NT2/D1 (cell line): ENCODE measurements around the gene PGAM5.

Experiments used
- DNase-seq: peaks from one replicate; pipeline ENCODE4 v3.0.0-alpha.2; 2011; ENCODE audit warnings: low read depth, low spot score
- H3K27me3 ChIP-seq: 2 replicates; pipeline ENCODE4 v1.6.0; 2011; ENCODE audit warnings: mild to moderate bottlenecking; ENCODE audit not compliant: insufficient read length, insufficient read depth
- H3K36me3 ChIP-seq: 2 replicates; pipeline ENCODE4 v1.6.1; 2011; ENCODE audit warnings: mild to moderate bottlenecking, low read length, mixed read lengths; ENCODE audit not compliant: insufficient read depth, insufficient read length
- H3K4me1 ChIP-seq: 2 replicates; pipeline ENCODE4 v1.5.1; 2011; ENCODE audit not compliant: insufficient read depth, insufficient read length
- H3K4me3 ChIP-seq: 2 replicates; pipeline ENCODE4 v1.5.1; 2011; ENCODE audit warnings: low read depth; ENCODE audit not compliant: insufficient read length
- H3K9ac ChIP-seq: 2 replicates; pipeline ENCODE4 v1.6.0; 2011; ENCODE audit warnings: low read depth; ENCODE audit not compliant: insufficient read length
- H3K9me3 ChIP-seq: 2 replicates; pipeline ENCODE4 v1.5.1; 2011; ENCODE audit warnings: mild to moderate bottlenecking, low read length; ENCODE audit not compliant: insufficient read depth
- SUZ12 ChIP-seq: IDR thresholded peaks from 2 replicates; pipeline ENCODE4 v1.6.1; 2011; ENCODE audit not compliant: insufficient read length, insufficient read depth; ENCODE audit errors: extremely low read depth
- YY1 ChIP-seq: IDR thresholded peaks from 2 replicates; pipeline ENCODE4 v1.6.1; 2011; ENCODE audit not compliant: insufficient read length, insufficient read depth
- ZNF274 ChIP-seq: IDR thresholded peaks from 2 replicates; pipeline ENCODE4 v1.6.1; 2011; ENCODE audit warnings: mild to moderate bottlenecking, low read depth, low read length

The PGAM5 gene

DNA sequence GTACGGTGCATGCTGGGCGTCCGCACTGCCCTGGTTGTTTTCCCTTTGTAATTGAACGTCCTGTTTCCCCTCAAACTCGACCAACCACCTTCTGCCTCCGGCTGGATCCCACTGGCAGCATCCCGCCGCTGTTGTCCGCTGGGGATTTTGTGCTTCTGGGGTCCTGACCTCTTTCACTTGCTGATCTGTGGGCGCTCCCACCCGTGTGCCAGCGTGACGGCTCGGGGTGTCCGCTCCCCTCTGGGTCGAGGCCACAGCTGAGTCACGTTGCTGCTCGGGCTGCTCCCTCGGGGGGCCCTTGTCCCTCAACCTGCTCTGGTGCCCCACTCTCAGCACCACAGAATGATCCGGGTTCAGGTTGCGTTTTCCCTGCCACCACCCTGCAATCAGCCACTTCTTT is 8.0 kb downstream of the PGAM5 start:
- peaks cover 85% of the 10 kb centered on the region for H3K36me3 ChIP-seq
- no peak for TF ChIP-seq SUZ12
- no peak for TF ChIP-seq ZNF274

DNA sequence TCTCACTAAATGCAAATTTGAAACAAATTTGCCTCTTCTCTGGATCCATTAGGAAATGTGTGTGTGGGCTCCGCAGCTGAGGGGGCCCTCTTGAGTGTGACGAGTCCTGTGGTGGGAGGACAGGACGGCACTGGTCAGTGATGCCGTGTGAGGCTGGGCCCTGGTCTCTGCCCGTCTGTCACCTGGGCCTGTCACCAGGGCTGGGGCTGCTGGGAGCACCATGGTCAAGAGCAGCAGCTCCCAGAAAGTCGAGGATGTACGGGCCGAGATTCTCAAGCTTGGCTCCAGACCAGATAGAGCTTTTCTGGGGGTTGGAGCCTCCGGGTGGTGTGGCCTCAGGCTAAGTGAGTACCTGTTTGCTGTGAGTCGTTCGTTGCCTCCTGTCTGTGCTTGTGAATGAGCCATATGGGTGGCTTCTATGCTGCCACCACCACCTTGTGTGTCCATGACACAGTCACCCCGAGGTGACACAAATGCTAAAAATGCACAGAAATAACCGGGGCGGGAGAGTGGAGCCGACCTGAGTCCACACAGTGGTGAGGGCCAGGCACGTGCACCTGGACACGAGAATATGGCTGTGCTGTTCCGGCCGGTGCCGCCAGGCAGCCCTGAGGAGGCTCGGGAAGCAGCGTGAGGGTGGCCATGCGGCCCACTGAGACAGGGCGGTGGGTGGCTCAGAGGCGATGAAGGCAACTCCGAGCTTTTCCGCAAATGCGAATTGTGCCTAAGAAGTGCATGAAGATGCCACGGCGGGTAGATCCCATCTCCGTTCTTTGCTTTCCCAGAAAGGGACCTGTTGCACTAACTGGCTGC is 8.7 kb downstream of the PGAM5 start:
- TF ChIP-seq YY1 (no peak), SUZ12 (no peak), ZNF274 (no peak)
- H3K27me3 ChIP-seq: no peaks in the 10 kb centered on the region
- H3K9me3 ChIP-seq: no peaks in the 10 kb centered on the region
- H3K36me3 ChIP-seq: peaks cover 85% of the 10 kb centered on the region
- H3K9ac ChIP-seq: peak overlapping the region; percentile 56
- peaks cover 6% of the 10 kb centered on the region for H3K4me1 ChIP-seq
- H3K4me3 ChIP-seq: no peak overlapping the region
- DNase-seq: no peak

More for the DNA sequence above, 8.0 kb downstream of the PGAM5 start:
- H3K4me3 ChIP-seq: no peak overlapping the region
- H3K9me3 ChIP-seq: no peaks in the 10 kb centered on the region
- H3K9ac ChIP-seq: peak overlapping the region; percentile 56
- DNase-seq: no peak
- H3K27me3 ChIP-seq: no peaks in the 10 kb centered on the region
- H3K4me1 ChIP-seq: peaks cover 6% of the 10 kb centered on the region

DNA sequence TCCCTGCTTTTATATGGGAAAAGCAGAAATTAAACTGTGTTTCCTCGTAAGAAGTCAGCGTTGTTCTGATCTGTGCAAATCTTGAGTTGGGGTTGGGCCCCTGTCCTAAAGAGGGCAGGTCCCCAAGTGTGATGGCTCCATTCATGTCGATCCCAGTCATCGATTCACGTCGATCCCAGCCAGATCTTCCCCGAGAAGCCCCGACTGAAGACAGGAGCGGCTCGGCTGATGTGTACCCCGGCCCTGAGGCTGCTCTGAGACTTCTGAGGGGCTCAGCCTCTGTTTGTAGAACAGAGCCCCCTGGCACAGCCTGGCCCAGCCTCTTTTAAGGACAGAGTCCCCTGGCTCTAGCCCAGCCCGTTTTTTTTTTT is 9.3 kb downstream of the PGAM5 start:
- H3K27me3 ChIP-seq: no peaks in the 10 kb centered on the region
- no peaks in the 10 kb centered on the region for H3K9me3 ChIP-seq
- peaks cover 85% of the 10 kb centered on the region for H3K36me3 ChIP-seq
- no peak overlapping the region for H3K9ac ChIP-seq
- TF ChIP-seq ZNF274 (no peak), SUZ12 (no peak), YY1 (no peak)
- no peak for DNase-seq
- peaks cover 6% of the 10 kb centered on the region for H3K4me1 ChIP-seq
- no peak overlapping the region for H3K4me3 ChIP-seq

DNA sequence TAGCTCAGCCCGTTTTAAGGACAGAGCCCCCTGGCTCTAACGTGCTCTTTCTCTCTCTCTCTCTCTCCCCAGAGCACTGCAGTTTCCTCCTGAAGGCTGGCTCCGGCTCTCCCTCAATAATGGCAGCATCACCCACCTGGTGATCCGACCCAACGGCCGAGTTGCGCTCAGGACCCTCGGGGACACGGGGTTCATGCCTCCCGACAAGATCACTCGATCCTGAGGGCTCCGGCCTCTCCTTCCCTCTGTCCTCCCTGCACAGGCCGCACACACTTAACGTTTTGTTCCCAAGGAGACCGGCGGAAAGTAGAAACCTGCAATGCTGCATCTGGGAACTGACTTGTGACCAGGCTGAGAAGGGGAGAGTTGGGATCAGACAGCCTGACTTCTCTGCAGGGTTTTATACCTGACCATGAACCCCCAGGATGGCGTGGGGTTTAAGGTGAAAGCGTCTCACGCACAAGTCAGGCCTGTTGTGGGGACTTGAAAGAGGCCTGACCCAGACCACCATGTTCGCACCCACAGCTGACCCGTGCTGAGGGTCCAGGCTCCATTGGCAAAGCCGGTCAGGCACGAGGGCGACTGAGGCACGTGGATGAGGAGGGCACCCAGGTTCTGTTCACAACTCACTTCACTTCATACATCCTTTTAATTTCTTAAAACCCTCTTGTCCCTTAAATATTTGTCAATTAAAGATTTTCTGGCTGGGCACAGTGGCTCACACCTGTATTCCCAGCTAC is 10.1 kb downstream of the PGAM5 start:
- Histone ChIP-seq H3K4me3 (no peak overlapping the region), H3K4me1 (peaks cover 6% of the 10 kb centered on the region), H3K36me3 (peaks cover 89% of the 10 kb centered on the region), H3K9me3 (no peaks in the 10 kb centered on the region), H3K9ac (no peak overlapping the region), H3K27me3 (no peaks in the 10 kb centered on the region)
- DNase-seq: no peak
- TF ChIP-seq SUZ12 (no peak), ZNF274 (no peak), YY1 (no peak)

DNA sequence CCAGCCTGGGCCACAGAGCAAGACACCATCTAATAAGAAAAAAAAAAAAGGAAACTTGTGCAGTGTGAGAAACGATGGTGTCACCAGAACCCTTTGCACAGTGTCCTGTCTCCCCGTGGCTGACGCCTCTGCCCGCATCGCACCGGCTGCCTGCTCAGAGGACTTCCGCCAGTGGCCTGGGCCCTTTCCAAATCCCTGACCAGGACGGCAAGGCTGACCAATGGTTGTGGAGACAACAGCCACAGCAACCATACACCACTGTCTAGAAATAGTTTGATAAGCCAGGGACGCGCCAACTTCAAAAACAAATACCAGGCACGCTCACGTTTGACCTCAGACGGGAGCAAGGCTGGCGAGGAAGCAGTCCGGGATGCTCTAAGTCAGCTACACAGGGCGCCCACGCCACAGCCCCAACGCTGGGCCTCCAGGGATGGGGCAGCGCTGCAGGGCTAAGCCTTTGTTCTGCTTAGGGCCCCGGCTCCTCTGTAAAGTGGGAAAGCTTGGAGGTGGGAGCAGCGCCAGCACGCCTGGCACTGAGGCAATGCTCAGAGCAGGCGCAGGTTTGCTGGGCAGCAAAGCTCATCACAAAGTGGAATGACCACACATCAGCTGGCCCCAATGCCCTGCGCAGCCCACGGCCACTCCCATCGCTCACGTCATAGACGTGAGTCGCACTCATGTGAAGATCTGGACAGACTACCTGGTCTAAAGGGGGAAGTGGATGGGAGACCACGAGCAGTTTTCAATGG is 12.5 kb downstream of the PGAM5 start:
- Histone ChIP-seq H3K27me3 (no peaks in the 10 kb centered on the region), H3K4me1 (peaks cover 6% of the 10 kb centered on the region), H3K9me3 (no peaks in the 10 kb centered on the region), H3K9ac (no peak overlapping the region), H3K4me3 (no peak overlapping the region), H3K36me3 (peaks cover 92% of the 10 kb centered on the region)
- TF ChIP-seq ZNF274 (no peak), YY1 (no peak), SUZ12 (no peak)
- no peak for DNase-seq

DNA sequence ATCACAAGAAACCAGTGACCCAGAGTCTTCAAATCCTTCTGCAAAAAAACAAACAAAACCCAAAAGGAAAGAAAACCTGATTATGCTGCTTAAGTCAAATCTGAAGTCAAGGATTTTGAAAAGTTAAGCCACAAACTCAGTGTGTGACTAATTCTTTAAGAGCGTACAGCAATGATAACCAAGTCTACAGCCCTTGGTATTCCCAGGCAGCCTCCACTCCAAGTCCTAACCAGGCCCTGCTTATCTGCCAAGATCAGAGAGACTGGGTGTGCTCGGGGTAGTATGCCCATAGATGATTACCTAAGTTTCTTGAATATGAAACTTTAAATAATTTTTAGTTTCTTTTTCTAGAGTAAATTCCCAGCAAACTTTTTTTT is 13.1 kb downstream of the PGAM5 start:
- H3K4me3 ChIP-seq: no peak overlapping the region
- no peak for TF ChIP-seq ZNF274
- no peak for TF ChIP-seq SUZ12
- TF ChIP-seq YY1: no peak
- no peak overlapping the region for H3K9ac ChIP-seq
- no peak for DNase-seq
- peaks cover 3% of the 10 kb centered on the region for H3K4me1 ChIP-seq
- H3K36me3 ChIP-seq: peaks cover 95% of the 10 kb centered on the region
- no peaks in the 10 kb centered on the region for H3K9me3 ChIP-seq
- H3K27me3 ChIP-seq: no peaks in the 10 kb centered on the region
